Measurements from ENCODE around the gene CNOT2.

CNOT2 gene

DNA sequence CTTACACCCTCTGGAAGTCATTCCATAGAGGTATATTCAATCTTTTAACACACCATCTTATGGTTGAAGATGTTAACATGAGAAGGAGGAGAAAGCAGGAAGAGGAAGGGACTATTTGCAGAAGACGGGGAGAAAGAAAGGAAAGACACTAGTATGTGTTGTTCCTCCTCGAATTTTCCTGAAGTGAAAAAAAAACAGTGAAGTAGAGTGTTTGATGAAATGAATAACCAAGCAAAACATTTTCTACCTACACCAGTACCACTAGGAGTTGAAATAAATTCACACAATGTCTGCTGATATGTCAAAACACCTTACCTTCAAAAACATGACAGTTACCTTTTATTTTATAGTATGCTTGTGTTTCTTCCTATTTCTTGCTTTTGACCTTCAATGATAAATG lies 1.4 kb upstream of the CNOT2 start:
- peak overlapping the region; percentile 84 for H3K4me3 ChIP-seq (ENCODE audit: low read length)
- TF ChIP-seq, protein P1, sequence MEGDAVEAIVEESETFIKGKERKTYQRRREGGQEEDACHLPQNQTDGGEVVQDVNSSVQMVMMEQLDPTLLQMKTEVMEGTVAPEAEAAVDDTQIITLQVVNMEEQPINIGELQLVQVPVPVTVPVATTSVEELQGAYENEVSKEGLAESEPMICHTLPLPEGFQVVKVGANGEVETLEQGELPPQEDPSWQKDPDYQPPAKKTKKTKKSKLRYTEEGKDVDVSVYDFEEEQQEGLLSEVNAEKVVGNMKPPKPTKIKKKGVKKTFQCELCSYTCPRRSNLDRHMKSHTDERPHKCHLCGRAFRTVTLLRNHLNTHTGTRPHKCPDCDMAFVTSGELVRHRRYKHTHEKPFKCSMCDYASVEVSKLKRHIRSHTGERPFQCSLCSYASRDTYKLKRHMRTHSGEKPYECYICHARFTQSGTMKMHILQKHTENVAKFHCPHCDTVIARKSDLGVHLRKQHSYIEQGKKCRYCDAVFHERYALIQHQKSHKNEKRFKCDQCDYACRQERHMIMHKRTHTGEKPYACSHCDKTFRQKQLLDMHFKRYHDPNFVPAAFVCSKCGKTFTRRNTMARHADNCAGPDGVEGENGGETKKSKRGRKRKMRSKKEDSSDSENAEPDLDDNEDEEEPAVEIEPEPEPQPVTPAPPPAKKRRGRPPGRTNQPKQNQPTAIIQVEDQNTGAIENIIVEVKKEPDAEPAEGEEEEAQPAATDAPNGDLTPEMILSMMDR (conservative IDR thresholded peaks at IDR 0.05; ENCODE audit: low read length), result no peak
- no peak for DNase-seq (ENCODE audit: low read depth)

- H3K4me3 ChIP-seq (ENCODE audit: low read length), result peak overlapping the region; percentile 84
- TF ChIP-seq, protein P1 (conservative IDR thresholded peaks at IDR 0.05; ENCODE audit: low read length), result no peak
- DNase-seq (ENCODE audit: low read depth), result peak; percentile 61
Observed at GRCh38 chr12:70243510-70244371, 508 bp downstream of the CNOT2 start.

- H3K4me3 ChIP-seq (ENCODE audit: low read length), result peak overlapping the region; percentile 84
- DNase-seq (ENCODE audit: low read depth), result no peak
Observed at GRCh38 chr12:70244409-70244808, 1.2 kb downstream of the CNOT2 start.

DNA sequence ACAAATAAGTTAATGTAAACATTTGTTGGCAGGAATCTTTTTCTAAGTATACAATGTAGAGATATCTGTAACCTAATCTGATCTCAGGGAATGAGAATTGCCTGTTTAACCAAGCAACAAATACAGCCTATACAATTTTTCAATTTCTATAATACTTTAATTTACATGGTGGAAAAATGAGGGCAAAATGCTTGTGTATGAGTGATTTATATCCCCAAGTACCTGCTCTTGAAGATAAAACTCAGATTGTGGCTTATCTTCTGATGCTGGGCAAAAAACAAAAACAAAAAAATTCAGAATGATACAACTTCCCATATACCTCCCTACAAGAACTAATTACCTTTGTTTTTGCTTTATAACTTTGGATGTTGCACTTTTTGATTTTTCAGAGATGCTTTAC lies 2.2 kb downstream of the CNOT2 start:
- H3K4me3 ChIP-seq (ENCODE audit: low read length), result no peak overlapping the region
- DNase-seq (ENCODE audit: low read depth), result no peak
- TF ChIP-seq, protein P1 (conservative IDR thresholded peaks at IDR 0.05; ENCODE audit: low read length), result no peak

More at GRCh38 chr12:70244409-70244808, 1.2 kb downstream of the CNOT2 start:
- TF ChIP-seq, protein P1 (conservative IDR thresholded peaks at IDR 0.05; ENCODE audit: low read length), result no peak

GRCh38 chr12:70246580-70246979 lies 3.3 kb downstream of the CNOT2 start:
- no peak overlapping the region for H3K4me3 ChIP-seq (ENCODE audit: low read length)
- peak; percentile 16 for DNase-seq (ENCODE audit: low read depth)

GRCh38 chr12:70247653-70248199 lies 4.5 kb downstream of the CNOT2 start:
- H3K4me3 ChIP-seq (ENCODE audit: low read length), result no peak overlapping the region

More at GRCh38 chr12:70246580-70246979, 3.3 kb downstream of the CNOT2 start:
- TF ChIP-seq, protein P1 (conservative IDR thresholded peaks at IDR 0.05; ENCODE audit: low read length), result no peak

More at GRCh38 chr12:70247653-70248199, 4.5 kb downstream of the CNOT2 start:
- TF ChIP-seq, protein P1 (conservative IDR thresholded peaks at IDR 0.05; ENCODE audit: low read length), result no peak
- no peak for DNase-seq (ENCODE audit: low read depth)

Measured in AG10803 (cell line).